HG02571 (cell line): ENCODE measurements around the gene GCK.

Experiments
- ATAC-seq: cut with Tn5 transposase; IDR thresholded peaks from one replicate; pipeline ENCODE4 v1.9.1; 2021; ENCODE audit warnings: mild to moderate bottlenecking, moderate library complexity; ENCODE audit not compliant: unreplicated experiment

The GCK gene

GRCh38 chr7:44189286-44189992 lies at the start of gene GCK:
Gene GCK, minus strand, starts transcription at chr7:44189439. Its CDS starts 486 bp downstream, at chr7:44188953.
- no peak for ATAC-seq

DNA sequence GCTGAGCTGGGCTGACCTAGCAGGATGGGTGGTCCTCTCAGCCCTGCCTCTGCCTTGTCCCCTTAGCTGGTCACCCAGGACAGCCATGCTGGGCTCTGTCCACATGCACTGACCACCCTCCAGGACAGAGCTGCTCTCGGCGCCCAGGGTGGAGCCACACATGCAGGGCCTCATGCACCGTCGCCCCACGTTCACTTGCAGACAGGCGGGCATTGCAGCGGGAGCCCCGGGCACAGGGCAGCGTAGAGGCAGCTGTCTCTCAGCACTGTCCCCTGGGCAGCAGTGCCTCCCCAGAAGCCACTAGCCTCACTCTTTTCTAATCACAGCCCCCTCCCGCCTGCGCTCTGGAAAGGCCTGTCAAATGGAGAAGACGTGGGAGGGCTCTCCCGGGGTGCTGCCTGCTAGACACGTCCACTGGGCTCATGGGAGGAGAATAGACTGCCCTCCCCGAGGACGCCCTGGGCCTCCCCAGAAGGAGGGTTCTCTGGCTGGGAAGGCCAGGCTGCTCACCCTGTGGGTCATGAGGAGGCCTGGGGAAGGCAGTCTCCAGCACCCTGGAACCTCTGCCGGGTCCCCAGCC lies 49.0 kb upstream of the GCK start:
- ATAC-seq = no peak

- no peak for ATAC-seq
Measured at GRCh38 chr7:44237696-44238095, 48.5 kb upstream of the GCK start.

DNA sequence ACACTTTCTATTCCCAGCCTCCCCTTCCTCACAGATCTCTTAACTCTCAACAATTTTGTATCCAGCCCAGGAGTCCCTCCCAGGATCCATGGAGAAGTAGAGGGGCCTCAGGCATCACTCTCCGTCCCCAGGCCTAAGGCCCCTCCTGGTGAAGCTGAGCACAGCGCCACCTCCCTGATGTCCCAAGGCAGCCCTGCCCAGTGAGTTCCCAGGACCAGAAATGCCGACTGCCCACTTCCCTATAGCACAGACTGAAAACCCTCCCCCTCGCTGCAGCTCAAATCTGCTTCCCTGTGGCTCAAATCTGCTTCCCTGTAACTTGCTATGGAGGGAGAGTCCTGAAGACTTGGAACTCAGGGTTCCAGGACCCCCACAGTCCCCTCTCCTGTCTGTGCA lies 47.1 kb upstream of the GCK start:
- no peak for ATAC-seq

- no peak for ATAC-seq
Measured at GRCh38 chr7:44235582-44236332, 46.5 kb upstream of the GCK start.

DNA sequence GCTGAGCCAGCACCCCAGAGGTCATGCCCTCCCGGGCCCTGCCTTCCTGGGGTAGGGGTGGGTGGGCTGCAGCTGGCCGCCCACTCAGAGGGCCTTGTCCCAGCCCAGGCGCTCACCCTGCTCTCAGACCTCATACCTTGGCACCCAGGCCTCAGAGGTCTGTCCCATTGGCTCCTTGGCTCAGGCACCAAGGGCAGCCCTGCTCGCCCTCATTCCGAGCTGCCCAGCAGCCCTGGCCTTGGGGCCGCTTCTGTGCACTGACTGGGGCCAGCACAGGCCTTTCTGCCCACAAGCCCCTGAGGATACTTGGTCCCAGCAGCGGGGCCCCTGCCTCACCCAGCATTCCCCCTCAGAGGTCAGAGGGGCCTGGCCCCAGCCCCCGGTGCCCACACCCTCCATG lies 45.8 kb upstream of the GCK start:
- no peak for ATAC-seq

DNA sequence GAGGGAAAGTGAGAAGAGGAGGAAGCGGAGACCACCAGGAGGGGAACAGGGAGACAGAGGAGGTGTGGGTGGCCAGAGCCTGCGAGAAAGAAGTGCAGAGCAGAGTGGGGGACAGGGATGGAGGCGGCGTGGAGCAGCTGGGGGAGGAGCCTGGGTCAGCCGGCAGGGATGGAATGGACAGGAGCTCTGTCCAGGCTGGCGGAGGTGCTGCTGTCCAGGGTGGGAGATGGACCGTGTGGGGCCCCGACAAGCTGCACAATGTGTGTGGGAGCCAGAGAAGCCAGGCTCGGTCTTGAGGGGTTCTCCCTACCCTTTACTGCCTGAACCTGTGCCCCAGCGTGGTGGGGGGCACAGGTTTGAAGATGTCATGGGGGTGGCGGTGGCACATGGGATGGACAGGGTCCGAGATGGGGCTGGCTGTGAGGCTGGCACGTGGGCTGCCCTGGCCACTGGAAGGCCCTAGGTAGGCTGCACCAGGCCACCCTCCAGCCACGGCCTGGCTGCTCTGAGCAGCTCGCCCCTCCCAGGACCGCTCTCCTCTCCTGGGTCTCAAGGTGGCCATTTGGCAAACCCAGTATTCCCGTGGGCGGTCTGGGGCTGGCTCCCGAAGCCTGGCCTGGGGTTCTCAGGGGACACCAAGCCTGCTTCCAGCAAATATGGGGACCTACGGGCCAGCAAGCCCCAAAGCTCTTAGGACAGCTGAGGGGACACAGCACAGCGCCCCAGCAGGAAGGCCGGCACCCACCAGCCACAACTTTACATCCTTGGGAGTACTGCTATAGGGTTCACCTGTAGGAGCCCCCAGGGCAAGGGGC lies 43.9 kb upstream of the GCK start:
- no peak for ATAC-seq

DNA sequence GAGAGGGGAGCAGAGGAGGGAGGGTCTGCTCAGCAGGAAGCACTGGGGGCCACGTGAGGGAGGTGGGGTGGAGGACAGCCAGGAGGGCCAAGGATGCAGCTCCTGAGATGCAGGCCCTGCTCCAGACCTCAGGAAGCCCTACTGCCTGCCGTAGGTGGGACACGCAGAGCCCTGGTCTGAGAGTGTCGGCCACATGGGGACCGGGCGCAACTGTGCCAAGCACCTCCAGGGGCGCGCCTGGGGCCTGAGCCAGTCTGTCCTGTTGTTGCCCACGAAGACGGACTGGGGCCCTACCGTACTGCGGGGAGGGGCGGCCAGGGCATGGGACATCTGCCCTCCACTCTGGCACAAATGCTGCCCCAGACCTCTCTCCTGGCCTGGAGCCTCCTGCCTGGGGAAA lies 43.2 kb upstream of the GCK start:
- ATAC-seq = no peak

DNA sequence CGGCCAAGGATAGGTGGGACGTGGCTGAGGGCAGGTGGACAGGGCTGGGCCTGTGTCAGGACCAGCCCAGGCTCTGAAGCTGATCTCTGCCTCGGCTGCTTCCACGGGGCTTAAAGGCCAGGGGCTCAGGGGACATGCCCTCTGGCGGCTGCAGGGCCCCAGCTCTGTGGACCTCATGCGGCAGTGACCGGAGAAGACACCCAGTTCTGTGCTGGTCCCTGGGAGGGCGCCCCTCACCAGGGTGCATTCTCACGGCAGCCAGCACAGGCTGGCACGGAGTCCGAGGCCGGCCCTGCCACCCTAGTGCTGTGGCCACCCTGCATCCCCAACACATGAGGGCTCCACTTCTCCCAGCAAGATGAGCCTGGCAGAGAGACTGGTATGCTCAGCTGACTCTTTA lies 41.8 kb upstream of the GCK start:
- ATAC-seq = no peak

DNA sequence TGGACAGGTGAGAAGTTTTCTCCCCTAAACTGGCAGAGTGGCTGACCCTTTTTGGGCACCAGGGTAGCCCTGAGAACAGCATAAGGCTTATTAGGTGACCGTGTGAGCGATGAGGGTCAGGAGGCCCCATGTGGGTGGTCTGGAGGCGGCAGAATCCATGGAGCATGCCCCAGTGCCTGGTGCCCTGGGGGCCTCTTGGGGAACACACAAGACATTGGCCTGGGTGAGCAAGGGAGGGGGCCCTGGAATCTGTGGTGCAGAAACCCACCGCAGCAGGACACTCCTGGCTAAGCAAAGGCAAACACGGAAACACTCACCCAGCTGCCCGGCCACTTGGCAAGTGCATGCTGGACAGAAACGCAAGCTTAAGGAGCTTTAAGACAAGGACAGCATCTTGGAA lies 41.0 kb upstream of the GCK start:
- no peak for ATAC-seq

DNA sequence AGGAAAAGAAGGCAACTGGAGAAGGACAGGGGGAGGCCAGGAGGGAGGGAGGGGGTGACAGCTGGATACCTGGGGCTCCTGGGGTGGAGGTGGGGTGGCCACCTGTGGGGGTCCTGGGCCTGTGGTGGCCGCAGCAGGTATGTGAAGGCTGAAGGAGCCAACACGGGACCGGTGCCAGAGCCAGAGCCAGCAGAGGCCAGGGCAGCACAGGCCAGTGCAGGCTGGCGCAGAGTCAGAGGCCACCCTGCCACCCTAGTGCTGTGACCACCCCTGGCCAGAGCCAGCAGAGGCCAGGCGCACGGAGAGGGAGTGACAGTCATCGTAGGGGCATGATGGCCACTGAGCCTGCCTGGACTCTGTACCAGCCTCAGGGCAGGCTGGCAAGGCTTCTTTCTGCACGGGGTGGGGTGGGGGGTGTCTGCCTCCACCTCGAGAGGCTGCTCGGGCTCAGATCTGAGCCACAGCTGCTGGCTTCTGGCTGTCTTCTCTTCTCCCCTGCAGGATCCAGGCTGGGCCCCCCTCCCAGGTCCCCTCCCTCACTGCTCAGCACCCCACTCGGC lies 40.4 kb upstream of the GCK start:
- no peak for ATAC-seq

DNA sequence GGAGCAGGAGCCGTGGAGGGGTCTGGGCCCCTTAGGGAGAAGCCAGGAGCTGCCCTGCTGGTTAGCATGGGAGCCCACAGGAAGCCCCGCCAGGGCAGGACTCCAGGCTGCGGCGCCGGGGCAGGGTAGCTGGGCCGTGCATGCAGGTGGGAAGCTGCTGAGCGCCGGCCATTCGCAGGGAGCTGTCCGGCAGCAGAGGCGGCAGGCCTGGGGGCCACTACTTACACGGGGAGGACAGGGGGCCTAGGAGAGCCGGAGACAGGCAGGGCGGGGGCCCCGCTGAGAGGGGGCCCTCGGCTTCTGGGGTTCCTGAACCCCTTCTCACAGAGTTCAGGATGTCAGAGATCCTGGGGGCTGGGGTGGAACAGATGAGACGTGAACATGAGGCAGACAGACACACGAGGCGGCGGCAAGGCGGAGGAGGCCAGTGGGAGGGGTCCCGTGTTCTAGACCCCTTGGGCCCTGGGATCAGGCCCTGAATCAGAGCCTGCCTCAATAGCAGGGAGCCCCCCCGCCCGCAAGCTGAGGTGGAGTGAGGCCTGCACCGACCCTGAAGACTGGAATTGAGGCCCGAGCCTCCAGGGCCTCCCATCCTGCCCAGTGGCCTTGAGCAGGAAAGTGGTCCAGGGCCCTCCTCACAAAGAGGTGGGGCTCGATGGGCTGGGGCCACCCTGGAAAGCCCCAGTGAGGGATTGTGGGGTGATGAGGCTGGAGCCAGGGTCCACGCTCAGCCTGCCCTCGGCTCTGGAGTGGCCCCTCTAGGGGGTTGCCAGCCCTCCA lies 39.5 kb upstream of the GCK start:
- ATAC-seq = no peak

DNA sequence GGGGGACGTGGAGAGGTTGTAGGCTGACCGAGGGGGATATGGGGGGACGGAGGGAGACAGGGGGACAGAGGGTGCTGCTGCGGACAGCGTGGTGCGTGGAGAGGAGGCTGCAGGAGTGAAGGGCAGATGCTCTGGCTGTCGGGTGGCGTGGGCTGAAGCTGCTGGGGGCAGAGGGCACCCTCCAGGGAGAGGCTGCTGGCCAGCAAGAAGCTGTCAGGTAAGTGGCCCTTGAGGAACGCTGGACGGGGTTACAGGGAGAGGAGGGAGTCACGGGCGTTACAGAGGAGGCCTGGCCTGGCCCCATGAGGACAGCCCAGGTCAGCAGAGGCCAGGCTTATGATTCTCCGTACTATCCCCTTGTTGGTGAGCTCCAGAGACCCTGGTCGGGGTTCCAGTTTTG lies 38.7 kb upstream of the GCK start:
- ATAC-seq = no peak

DNA sequence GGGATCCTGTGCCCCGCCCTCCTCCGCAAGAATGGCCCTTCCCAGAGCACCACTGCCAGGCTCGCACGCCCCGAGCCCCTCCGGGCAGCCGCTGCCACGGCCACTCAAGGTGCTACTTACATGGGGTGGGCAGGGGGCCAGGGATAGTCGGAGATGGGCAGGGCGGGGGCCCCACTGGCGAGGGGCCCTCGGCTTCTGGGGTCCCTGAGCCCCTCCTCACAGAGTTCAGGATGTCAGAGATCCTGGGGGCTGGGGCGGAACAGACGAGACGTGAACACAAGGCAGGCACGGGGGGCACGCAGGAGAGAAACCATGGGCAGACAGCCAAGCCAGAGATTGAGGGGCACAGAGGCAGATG lies 37.1 kb upstream of the GCK start:
- no peak for ATAC-seq

GRCh38 chr7:44225566-44226395 lies 36.5 kb upstream of the GCK start:
- ATAC-seq = no peak

DNA sequence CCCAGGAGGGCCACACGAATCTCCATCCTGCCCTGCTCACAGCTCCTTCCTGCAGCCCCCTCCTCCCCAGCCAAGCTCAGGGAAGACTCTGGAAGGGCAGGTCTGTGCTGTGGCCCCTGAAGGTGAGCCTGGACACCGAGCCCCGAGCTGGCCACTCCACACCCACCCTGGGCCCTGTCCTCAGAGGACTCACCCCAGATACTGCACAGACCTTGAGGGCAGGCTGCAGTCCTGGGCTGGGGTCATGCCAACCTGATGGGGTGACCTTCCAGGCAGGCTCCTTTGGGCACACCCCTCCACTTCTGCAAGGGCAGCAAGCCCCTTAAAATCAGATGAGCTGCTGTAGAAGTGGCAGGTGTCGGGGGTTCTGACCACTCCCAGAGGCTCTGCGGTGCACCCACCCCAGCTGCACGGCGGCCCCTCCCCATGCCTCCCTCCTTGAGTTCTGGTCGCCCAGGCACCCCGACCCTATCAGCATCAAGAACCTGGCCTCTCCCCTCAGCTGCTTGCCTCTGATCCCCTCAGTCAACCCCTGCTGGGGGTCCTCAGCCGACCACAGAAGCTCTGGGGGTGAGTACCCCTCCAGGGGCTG lies 35.8 kb upstream of the GCK start:
- ATAC-seq = no peak

GRCh38 chr7:44224080-44224973 lies 35.1 kb upstream of the GCK start:
- no peak for ATAC-seq
